HG03060 (cell line): ENCODE data around the gene SOX14.

ENCODE experiments used
- ATAC-seq: cut with Tn5 transposase; IDR thresholded peaks from one replicate; pipeline ENCODE4 v1.9.1; 2021; ENCODE audit warnings: low read depth, moderate number of reproducible peaks; ENCODE audit not compliant: unreplicated experiment

Gene SOX14

GRCh38 chr3:137767538-137768360 lies 3.6 kb downstream of the SOX14 start:
- ATAC-seq, result no peak

GRCh38 chr3:137768361-137769321 lies 4.5 kb downstream of the SOX14 start:
- ATAC-seq, result no peak

DNA sequence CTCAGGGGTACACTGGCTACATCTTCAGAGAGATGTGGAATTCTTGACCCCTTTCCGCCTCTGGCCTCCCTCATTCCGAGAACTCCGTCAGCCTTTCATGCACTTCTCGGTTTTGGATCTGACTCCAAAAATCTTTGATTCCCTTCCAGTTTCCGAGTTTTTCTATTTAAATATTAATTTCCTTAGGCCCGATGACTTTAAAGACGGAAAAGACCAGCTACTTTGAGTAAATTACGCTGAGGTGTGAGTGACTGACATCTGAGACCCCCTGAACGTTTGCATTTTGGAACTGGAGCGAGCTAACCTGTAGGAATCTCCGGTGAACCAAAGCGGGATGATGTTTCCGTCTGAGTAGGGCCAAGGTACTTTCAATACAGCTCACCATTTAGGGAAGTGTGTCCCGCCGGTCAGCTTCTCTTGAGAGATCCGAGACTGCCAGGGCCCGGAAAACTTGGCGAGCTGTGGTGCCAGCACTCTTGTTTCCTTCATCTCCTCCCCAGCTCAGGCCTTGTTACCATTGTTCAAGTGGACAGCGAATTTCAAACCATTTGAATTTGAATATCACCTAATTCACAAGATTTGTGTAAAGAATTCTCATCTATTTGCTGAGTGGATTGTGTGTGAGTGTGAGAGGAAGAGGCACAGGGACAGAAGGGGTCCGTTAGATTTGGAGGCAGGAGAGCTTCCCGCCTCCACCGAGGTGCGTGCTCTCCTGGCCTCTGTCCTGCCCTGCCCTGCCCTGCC lies 5.4 kb downstream of the SOX14 start:
- no peak for ATAC-seq

DNA sequence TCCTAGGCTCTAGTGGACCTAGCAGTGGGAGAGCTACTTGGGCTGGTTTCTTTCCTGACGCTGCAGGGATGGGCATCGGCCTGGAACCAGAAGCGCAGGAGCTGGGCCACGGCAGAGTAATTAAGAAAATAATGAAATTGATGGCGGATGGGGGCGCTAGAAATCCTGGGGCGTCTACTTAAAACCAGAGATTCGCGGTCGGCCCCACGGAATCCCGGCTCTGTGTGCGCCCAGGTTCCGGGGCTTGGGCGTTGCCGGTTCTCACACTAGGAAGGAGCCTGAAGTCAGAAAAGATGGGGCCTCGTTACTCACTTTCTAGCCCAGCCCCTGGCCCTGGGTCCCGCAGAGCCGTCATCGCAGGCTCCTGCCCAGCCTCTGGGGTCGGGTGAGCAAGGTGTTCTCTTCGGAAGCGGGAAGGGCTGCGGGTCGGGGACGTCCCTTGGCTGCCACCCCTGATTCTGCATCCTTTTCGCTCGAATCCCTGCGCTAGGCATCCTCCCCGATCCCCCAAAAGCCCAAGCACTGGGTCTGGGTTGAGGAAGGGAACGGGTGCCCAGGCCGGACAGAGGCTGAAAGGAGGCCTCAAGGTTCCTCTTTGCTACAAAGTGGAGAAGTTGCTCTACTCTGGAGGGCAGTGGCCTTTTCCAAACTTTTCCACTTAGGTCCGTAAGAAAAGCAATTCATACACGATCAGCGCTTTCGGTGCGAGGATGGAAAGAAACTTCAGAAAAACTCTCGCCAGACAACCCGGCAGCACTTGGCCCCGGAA lies 6.1 kb downstream of the SOX14 start:
- ATAC-seq, result no peak

DNA sequence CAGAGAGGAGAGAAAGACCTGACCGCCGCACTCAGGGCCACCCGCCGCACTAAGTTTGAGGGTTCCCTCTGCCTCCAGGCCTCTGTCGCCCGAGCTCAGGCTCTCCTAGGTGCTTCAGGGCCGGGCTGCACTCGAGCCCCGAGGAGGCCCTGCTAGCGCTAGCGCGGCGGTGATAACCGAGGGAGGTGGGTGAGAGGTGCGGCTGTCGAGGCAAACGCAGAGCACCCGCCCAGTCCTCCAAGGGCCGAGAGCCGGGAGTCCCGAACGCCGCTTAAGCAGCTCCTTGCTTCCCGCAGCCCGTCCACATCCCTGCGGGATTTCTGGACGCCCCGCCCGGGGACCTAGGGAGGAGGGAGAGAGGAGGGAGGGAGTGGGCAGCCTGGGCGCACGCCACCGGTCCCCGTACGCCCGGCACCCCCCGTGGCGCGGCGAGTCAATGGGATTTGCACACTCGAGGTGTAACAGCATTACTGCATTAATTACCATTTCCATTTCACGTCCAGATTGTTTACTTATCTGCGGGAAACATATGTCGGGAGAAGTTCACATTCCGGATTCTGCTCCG lies 6.8 kb downstream of the SOX14 start:
- ATAC-seq, result no peak

DNA sequence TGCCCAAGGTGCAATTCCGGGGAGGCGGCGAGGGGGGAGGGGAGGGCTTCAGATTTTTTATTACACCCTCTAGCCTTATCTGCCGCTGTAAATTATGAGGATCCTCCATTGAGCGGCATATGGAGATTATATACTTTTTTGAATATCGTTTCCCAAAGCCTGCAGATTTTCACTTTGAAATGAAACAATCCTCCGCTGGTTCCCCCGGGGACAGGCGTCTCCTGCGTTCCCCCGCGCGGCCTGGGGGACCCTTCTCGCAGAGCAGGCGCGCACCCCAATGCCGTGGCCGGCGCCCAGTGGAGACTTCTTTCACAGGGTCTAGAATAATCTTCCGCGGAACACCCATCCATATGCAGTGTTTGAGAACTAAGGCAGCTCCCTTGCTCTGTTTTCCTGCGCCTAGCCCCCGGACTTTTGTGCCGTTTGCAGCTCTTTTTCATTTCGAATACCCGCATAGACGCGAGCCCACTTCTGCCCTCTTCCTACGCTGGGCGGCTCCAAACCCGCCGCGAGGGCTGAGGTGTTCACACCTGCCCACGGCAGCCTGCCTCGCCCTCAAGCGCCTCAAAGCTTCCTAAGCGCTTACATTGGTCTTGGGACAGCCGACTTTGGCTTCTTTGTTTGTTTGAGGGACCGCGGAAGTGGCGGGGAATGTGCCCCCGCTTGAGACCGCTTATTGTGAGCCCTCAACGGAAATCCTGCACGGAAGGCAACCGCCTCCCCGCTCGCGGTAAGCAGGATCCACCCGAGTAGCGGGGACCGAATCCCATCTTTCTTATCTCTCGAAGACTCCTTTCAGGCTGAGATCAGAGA lies 7.5 kb downstream of the SOX14 start:
- ATAC-seq, result no peak

DNA sequence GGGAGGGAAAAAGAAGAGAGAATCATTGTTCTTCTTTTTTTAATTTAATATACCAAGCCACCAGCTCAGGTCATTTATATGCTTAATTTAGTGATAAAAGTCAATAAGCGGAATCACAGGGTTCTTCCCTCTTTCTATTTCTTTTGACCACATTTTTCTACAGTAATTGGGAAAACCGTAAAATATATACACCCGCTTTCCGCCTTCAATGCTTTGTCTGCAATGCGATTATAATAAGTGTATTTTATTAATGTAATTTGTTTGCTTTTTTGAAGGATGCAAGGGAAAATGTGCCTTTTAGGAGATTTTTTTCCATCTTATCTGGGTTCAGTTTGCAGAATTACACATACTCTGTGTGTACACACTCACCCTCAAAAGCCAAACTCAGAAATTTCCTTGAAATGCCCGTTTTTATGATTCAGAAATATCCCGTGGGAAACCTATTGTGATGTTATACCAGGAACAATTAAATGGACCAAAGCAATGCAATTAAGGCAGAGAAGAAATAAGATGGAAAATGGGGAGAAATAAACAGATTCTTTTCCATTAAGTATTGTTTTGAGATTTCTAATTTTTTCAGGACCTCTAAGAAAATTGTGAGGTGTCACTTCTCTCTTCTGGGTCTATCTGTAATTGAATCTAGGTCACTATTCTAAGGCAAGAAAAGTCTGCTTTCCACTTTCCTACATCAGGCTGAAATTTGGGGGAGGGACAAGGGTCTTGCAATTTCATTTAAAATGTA lies 8.3 kb downstream of the SOX14 start:
- ATAC-seq, result no peak

DNA sequence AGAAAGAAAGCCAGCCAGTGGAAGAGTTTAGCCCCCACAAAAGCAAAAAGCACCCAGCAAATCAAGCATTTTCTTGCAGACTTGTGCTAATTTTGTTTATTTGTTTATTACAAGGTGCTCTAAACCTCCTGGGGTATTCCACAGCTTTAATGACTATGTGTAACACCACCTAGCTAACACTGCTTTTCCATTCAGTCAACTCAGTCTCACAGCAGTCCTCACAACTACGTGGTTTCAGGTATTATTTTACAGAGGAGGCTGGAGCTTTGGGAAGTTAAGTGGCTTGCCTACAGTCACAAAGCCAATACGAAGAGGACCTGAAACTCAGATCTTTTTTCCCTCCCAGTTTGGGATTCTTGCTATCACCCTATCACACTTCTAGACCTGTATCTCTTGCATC lies 14.8 kb downstream of the SOX14 start:
- ATAC-seq, result no peak

GRCh38 chr3:137787529-137787928 lies 23.4 kb downstream of the SOX14 start:
- ATAC-seq, result no peak

DNA sequence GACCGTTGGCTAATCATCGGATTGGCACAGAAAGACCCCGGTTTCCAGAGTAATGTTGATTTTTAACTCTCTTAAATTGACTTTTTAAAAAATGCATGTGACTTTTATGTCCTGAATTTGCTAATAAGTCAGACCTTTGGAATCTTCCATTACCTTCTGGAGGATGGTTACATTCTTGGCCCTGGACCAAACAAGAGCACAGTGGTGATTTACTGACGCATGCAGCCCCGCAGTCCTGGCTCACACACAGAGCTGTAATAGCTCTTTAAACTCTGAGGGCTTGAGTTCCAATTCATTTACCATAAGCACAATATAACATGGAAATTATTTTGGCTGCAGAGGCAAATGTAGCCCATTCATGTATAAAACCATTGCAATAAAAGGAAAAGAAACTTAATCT lies 25.1 kb downstream of the SOX14 start:
- ATAC-seq, result no peak

GRCh38 chr3:137792626-137793271 lies 28.6 kb downstream of the SOX14 start:
- no peak for ATAC-seq

GRCh38 chr3:137796993-137797392 lies 32.9 kb downstream of the SOX14 start:
- ATAC-seq, result no peak

DNA sequence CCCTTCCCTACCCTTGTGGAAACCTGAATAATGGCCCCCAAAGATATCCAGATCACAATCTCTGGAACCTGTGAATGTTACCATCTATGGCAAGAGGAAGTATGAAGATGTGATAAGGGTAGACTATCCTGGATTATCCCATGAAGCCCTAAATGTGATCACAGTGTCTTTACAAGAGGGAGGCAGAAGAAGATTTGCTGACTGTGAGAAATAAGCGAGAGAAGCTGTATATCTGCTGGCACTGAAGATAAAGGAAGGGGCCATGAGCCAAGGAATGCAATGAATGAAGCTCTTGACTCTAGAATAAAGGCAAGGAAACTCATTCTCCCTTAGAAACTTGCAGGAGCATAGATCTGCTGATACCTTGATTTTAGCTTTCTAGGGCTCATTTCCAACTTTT lies 39.1 kb downstream of the SOX14 start:
- no peak for ATAC-seq

DNA sequence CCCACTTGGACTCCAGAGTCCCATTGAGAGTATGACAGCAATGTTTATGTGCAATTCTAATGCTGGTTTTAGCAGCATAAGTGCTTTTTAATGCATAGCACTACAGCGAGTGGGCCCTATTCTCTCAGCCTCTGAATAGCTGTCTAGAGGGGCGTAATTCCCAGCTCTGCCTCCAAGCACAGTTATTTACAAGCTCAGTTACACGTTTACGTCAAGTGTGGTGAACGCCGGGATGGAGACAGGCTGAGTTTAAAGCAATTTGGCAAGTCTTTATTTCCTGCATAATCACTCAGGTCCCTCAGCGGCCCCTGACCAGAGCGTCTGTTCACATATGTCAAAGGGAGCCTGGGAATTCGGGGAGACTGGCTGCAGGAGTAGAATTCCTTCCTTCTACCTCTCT lies 43.9 kb downstream of the SOX14 start:
- ATAC-seq, result no peak

GRCh38 chr3:137809509-137809908 lies 45.4 kb downstream of the SOX14 start:
- ATAC-seq, result no peak

DNA sequence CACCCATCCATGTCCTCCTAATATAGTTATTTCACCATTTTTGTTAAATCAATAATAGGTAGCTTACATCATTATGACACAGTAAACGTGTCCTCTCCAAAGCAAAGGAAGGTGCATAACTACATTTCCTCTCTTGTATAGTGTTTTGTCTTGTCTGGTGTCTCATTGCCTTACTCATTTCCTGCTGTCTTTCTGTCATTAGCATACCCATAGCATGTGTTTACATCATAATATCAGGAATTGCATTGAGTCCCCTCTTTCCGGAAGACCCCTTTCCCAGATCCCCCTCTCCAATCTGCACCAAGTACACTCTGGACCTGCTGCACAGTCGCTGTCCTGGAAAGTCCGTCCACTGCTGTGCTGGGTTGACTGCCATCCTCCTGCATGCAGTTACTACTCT lies 47.9 kb downstream of the SOX14 start:
- ATAC-seq, result no peak

DNA sequence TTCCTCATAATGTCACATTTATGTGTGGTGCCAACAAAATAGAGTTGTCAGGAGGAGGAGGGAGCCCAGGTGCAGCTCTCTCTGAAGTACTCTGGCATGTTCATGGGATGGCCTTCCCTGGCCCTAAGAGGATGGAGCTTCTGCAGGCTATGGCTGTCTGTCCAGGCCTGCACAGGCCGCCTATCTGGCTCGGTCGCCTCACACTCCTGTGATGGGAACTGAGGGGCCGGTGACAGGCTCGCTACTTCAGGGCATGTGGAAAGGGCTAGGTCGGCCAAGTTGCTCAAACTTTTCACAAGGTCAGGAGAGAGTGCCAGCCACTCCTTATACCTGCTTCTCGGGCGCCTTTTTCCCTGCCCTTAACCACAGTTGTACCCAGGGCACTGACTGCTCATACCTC lies 51.1 kb downstream of the SOX14 start:
- no peak for ATAC-seq
